ENCODE results near the gene CLTA. TPM values are rescaled to one million over a fixed set of nuclear protein-coding genes. Genes with fewer than 3 reads are reported as not detected.

Gene CLTA
- total and polyA plus RNA-seq, 11 donors = 40.8 to 139 (median 61.8) TPM

GRCh38 chr9:36187414-36187813, 3.3 kb upstream of the CLTA start:
- Histone ChIP-seq H3K9me3 (no peaks in the 10 kb centered on the region), H3K4me1 (peaks cover 4 to 19% (median 15%) of the 10 kb centered on the region in 12 donors), H3K4me3 (no peak overlapping the region), H3K36me3 (no peaks in the 10 kb centered on the region), H3K27ac (no peak overlapping the region), H3K27me3 (no peaks in the 10 kb centered on the region)
- intact Hi-C loops (cut with DNase I) = loop anchor here in 1 of 10 donors (5.0 kb wide), 1 partner anchor 140 kb away; no protein-coding TSS in a partner anchor
- ATAC-seq (no peak), DNase-seq (no peak)
- TF ChIP-seq POLR2A (IDR thresholded peaks at IDR 0.05) (no peak), CTCF (IDR thresholded peaks at IDR 0.05) (no peak)

GRCh38 chr9:36188212-36188611, 2.5 kb upstream of the CLTA start:
- no peak overlapping the region for H3K4me3 ChIP-seq
- intact Hi-C loops (cut with DNase I) = loop anchor here in 1 of 10 donors (5.0 kb wide), 1 partner anchor 139 kb away; no protein-coding TSS in a partner anchor
- WGBS, 4 donors = 89 to 93% (median 90%) methylated on average over 5 of the region's 5 CpGs
- no peak overlapping the region for H3K27ac ChIP-seq
- no peaks in the 10 kb centered on the region for H3K9me3 ChIP-seq
- ATAC-seq = no peak
- TF ChIP-seq CTCF (IDR thresholded peaks at IDR 0.05) (no peak), POLR2A (IDR thresholded peaks at IDR 0.05) (no peak)
- no peaks in the 10 kb centered on the region for H3K27me3 ChIP-seq
- H3K4me1 ChIP-seq = peaks cover 12 to 27% (median 23%) of the 10 kb centered on the region in 12 donors
- no peaks in the 10 kb centered on the region for H3K36me3 ChIP-seq
- DNase-seq = no peak

GRCh38 chr9:36189976-36190375, 745 bp upstream of the CLTA start:
- intact Hi-C loops (cut with DNase I) = loop anchor here in 9 of 10 donors (1.0 to 10.0 kb wide), 6 partner anchors 68 to 145 kb away; partner anchors contain the start of gene GNE (in 2 of the 9)
- Histone ChIP-seq H3K9me3 (no peaks in the 10 kb centered on the region), H3K4me3 (peak overlapping the region in 11 of 12 donors; percentile 69 to 99 (median 88)), H3K36me3 (peaks cover 0 to 13% (median 0%) of the 10 kb centered on the region in 9 donors), H3K27me3 (no peaks in the 10 kb centered on the region), H3K27ac (peak overlapping the region in 11 of 12 donors; percentile 87 to 97 (median 92)), H3K4me1 (peaks cover 16 to 44% (median 40%) of the 10 kb centered on the region in 12 donors)
- TF ChIP-seq POLR2A (IDR thresholded peaks at IDR 0.05) (no peak), CTCF (IDR thresholded peaks at IDR 0.05) (no peak)
- ATAC-seq (no peak), DNase-seq (no peak)
- WGBS, 4 donors = 7 to 9% (median 8%) methylated on average over 9 of the region's 9 CpGs

GRCh38 chr9:36191290-36191645, 547 bp downstream of the CLTA start:
- H3K9me3 ChIP-seq = no peaks in the 10 kb centered on the region
- 0% methylated on average over 15 to 18 of the region's 18 CpGs for WGBS, 4 donors
- H3K27me3 ChIP-seq = no peaks in the 10 kb centered on the region
- H3K27ac ChIP-seq = peak overlapping the region; percentile 66 to 97 (median 92)
- H3K4me3 ChIP-seq = peak overlapping the region; percentile 69 to 99 (median 88)
- intact Hi-C loops (cut with DNase I) = loop anchor here in 8 of 10 donors (2.0 to 10.0 kb wide), 5 partner anchors 68 to 144 kb away; partner anchors contain the start of gene GNE (in 1 of the 8)
- peak in 2 of 5 donors; percentile 31 to 40 for DNase-seq
- TF ChIP-seq POLR2A (IDR thresholded peaks at IDR 0.05) (no peak), CTCF (IDR thresholded peaks at IDR 0.05) (no peak)
- peak in 1 of 4 donors; percentile 24 for ATAC-seq
- peaks cover 16 to 45% (median 40%) of the 10 kb centered on the region in 12 donors for H3K4me1 ChIP-seq
- peaks cover 0 to 25% (median 2%) of the 10 kb centered on the region in 9 donors for H3K36me3 ChIP-seq

All from heart left ventricle (tissue), 16 donors.